ENCODE results near the gene DCUN1D5. TPM values are rescaled to one million over a fixed set of nuclear protein-coding genes. Genes with fewer than 3 reads are reported as not detected.

DCUN1D5 gene
- total and polyA plus RNA-seq, 2 of the 13 experiments (the other 11 are each of a cell fraction or from before 2014, with no cell fraction given) = 32.9 to 46.7 TPM

GRCh38 chr11:103071008-103071407 is 21.0 kb downstream of the DCUN1D5 start (continued):
- TF ChIP-seq FOXA3 (CRISPR knock-in tag; IDR thresholded peaks at IDR 0.05) (peak; percentile 76), ZC3H13 (CRISPR knock-in tag; IDR thresholded peaks at IDR 0.05) (no peak), HOXD1 (CRISPR knock-in tag; IDR thresholded peaks at IDR 0.05) (no peak), MIXL1 (CRISPR knock-in tag; IDR thresholded peaks at IDR 0.05) (0 out of 2 replicates have a peak, but pooled peaks have one; percentile 37), FOXA1 (IDR thresholded peaks at IDR 0.05) (peak; percentile 48; the same call in 1 of the 2 replicates), FOXA1 (CRISPR knock-in tag; IDR thresholded peaks at IDR 0.05) (no peak), SNAI1 (CRISPR knock-in tag; IDR thresholded peaks at IDR 0.05; ENCODE audit: borderline replicate concordance) (no peak), RXRB (CRISPR knock-in tag; IDR thresholded peaks at IDR 0.05; ENCODE audit: borderline replicate concordance) (0 out of 2 replicates have a peak, but pooled peaks have one; percentile 17), ZNF678 (CRISPR knock-in tag; IDR thresholded peaks at IDR 0.05) (no peak), ZSCAN20 (CRISPR knock-in tag; IDR thresholded peaks at IDR 0.05; ENCODE audit: borderline replicate concordance) (no peak), GATAD2A (CRISPR knock-in tag; IDR thresholded peaks at IDR 0.05) (peak; percentile 90), ZBTB40 (IDR thresholded peaks at IDR 0.05) (no peak), ZBTB40 (CRISPR knock-in tag; IDR thresholded peaks at IDR 0.05) (no peak), ZFP41 (CRISPR knock-in tag; IDR thresholded peaks at IDR 0.05; ENCODE audit: borderline replicate concordance) (no peak), PHF8 (CRISPR knock-in tag; IDR thresholded peaks at IDR 0.05) (no peak), ZNF670 (CRISPR knock-in tag; IDR thresholded peaks at IDR 0.05; ENCODE audit: borderline replicate concordance) (no peak), FOXO1 (CRISPR knock-in tag; IDR thresholded peaks at IDR 0.05) (no peak), SIN3B (IDR thresholded peaks at IDR 0.05; ENCODE audit: low read length) (no peak), NFATC3 (CRISPR knock-in tag; IDR thresholded peaks at IDR 0.05) (no peak), ZMYM3 (CRISPR knock-in tag; IDR thresholded peaks at IDR 0.05) (no peak)
- TF ChIP-seq, protein P1, sequence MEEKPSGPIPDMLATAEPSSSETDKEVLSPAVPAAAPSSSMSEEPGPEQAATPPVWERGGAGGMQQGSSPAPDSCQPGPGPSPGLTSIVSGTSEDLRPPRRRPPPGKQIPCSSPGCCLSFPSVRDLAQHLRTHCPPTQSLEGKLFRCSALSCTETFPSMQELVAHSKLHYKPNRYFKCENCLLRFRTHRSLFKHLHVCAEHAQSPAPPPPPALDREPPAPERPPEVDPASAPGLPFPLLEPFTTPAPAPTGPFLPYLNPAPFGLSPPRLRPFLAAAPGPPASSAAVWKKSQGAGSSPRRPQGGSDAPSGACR (CRISPR knock-in tag; IDR thresholded peaks at IDR 0.05) = no peak
- TF ChIP-seq, protein P2, sequence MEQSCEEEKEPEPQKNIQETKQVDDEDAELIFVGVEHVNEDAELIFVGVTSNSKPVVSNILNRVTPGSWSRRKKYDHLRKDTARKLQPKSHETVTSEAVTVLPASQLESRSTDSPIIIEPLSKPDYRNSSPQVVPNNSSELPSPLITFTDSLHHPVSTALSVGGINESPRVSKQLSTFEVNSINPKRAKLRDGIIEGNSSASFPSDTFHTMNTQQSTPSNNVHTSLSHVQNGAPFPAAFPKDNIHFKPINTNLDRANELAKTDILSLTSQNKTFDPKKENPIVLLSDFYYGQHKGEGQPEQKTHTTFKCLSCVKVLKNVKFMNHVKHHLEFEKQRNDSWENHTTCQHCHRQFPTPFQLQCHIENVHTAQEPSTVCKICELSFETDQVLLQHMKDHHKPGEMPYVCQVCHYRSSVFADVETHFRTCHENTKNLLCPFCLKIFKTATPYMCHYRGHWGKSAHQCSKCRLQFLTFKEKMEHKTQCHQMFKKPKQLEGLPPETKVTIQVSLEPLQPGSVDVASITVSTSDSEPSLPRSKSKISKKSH (CRISPR knock-in tag; IDR thresholded peaks at IDR 0.05; ENCODE audit: borderline replicate concordance) = no peak
